H4 (cell line): ENCODE results near the gene MYO7A. TPM values are rescaled to one million over a fixed set of nuclear protein-coding genes. Genes with fewer than 3 reads are reported as not detected.

Experiments used
- DNase-seq: peaks from one replicate; pipeline ENCODE4 v3.0.0-alpha.2; 2015; ENCODE audit warnings: low spot score
- total RNA-seq: library from RNA; depleted of rRNA; stranded (reverse); fragments of >200 nt; shearing (Covaris generic); gene quantifications from 2 replicates; pipeline ENCODE4 v1.2.3, GENCODE V29; 2014

Gene MYO7A
- total RNA-seq, 1 experiment from 2014 or later, result 0.35 TPM

- DNase-seq, result no peak
Observed at GRCh38 chr11:77183431-77183984, 55.5 kb downstream of the MYO7A start.

GRCh38 chr11:77184136-77184860, 56.3 kb downstream of the MYO7A start:
- no peak for DNase-seq

- no peak for DNase-seq
Observed at GRCh38 chr11:77186302-77186701, 58.3 kb downstream of the MYO7A start.

- DNase-seq, result no peak
Observed at GRCh38 chr11:77187111-77187750, 59.2 kb downstream of the MYO7A start.

GRCh38 chr11:77187776-77188632, 60.0 kb downstream of the MYO7A start:
- peak; percentile 66 for DNase-seq

- no peak for DNase-seq
Observed at GRCh38 chr11:77188633-77189491, 60.8 kb downstream of the MYO7A start.

GRCh38 chr11:77189588-77190210, 61.7 kb downstream of the MYO7A start:
- no peak for DNase-seq

- DNase-seq, result no peak
Observed at GRCh38 chr11:77190331-77191075, 62.5 kb downstream of the MYO7A start.

GRCh38 chr11:77191429-77191822, 63.4 kb downstream of the MYO7A start:
- DNase-seq, result no peak

- peak; percentile 76 for DNase-seq
Observed at GRCh38 chr11:77191823-77192495, 63.9 kb downstream of the MYO7A start.

- DNase-seq, result no peak
Observed at GRCh38 chr11:77193167-77193566, 65.1 kb downstream of the MYO7A start.

GRCh38 chr11:77193911-77194830, 66.1 kb downstream of the MYO7A start:
- DNase-seq, result no peak

GRCh38 chr11:77195071-77195755, 67.2 kb downstream of the MYO7A start:
- DNase-seq, result no peak

- DNase-seq, result no peak
Observed at GRCh38 chr11:77196961-77197360, 68.9 kb downstream of the MYO7A start.

GRCh38 chr11:77197626-77198320, 69.7 kb downstream of the MYO7A start:
- no peak for DNase-seq

GRCh38 chr11:77198440-77198849, 70.4 kb downstream of the MYO7A start:
- DNase-seq, result peak; percentile 57

- no peak for DNase-seq
Observed at GRCh38 chr11:77199137-77199745, 71.2 kb downstream of the MYO7A start.
